GM12878 (cell line): Measurements from ENCODE around the gene XRCC4. TPM values are rescaled to one million over a fixed set of nuclear protein-coding genes. Genes with fewer than 3 reads are reported as not detected.

ENCODE experiments used
- ATAC-seq: fragments of 200-7000 bp; cut with Tn5 transposase; 3 replicates; pipeline ENCODE4 v1.9.1; 2020; ENCODE audit warnings: mild to moderate bottlenecking, moderate library complexity
- BruUV-seq: library from RNA; stranded (reverse); fragments of 400-500 nt; replicated peaks from 2 replicates; lab custom pipeline; 2021; lab: Mats Ljungman, UMichigan
- CTCF ChIA-PET: fragments of 300-600 bp; sonication (Branson Sonifier 250); formaldehyde crosslinking; extraction: SDS; loops from one replicate; lab custom pipeline; 2021; ENCODE audit warnings: inconsistent platforms; lab: Yijun Ruan, JAX
- POLR2A ChIA-PET: fragments of 350-600 bp; formaldehyde crosslinking; extraction: SDS; loops from one replicate; lab custom pipeline; 2021; ENCODE audit warnings: inconsistent platforms; lab: Charles Lee
- RAD21 ChIA-PET: fragments of 300-600 bp; sonication (Branson Sonifier 250); formaldehyde crosslinking; loops from one replicate; lab custom pipeline; 2023; ENCODE audit warnings: antibody characterized with exemption; ENCODE audit not compliant: unreplicated experiment; lab: Charles Lee
- SMC1A ChIA-PET: fragments of 300-600 bp; sonication (Branson Sonifier 250); formaldehyde crosslinking; loops from one replicate; lab custom pipeline; 2023; ENCODE audit not compliant: unreplicated experiment, uncharacterized antibody; lab: Charles Lee
- DNase-seq: peaks from one replicate; pipeline ENCODE4 v3.0.0-alpha.2; 2011; ENCODE audit warnings: low read depth, low spot score
- FAIRE-seq: peaks from 3 replicates; lab custom pipeline; 2011; peaks lifted over from hg19 to GRCh38; lab: Jason Lieb, UNC
- H2AFZ ChIP-seq: 2 replicates; pipeline ENCODE4 v1.6.0; 2011; ENCODE audit warnings: low read depth, low read length, control low read depth; ENCODE audit not compliant: control insufficient read depth
- H3K27ac ChIP-seq: 2 replicates; pipeline ENCODE4 v1.5.1; 2011; ENCODE audit warnings: control low read depth; ENCODE audit not compliant: control insufficient read depth, insufficient read depth
- H3K27me3 ChIP-seq, 2 experiments: replicated peaks in 1 of 2; 2 replicates each; pipeline versions ENCODE4 v1.6.0 to v1.6.1; 2011; ENCODE audit warnings: low read length in 1 of 2; ENCODE audit not compliant: control insufficient read depth in 2 of 2, insufficient read depth in 2 of 2
- H3K36me3 ChIP-seq, 2 experiments: 2 replicates each; pipeline ENCODE4 v1.5.1; 2011; ENCODE audit warnings: low read length in 1 of 2; ENCODE audit not compliant: control insufficient read depth in 2 of 2, insufficient read depth in 2 of 2
- H3K4me1 ChIP-seq: 2 replicates; pipeline ENCODE4 v1.6.1; 2011; ENCODE audit warnings: mild to moderate bottlenecking, low read length, moderate library complexity, mixed read lengths; ENCODE audit not compliant: control insufficient read depth, insufficient read depth
- H3K4me2 ChIP-seq: 2 replicates; pipeline ENCODE4 v1.6.0; 2011; ENCODE audit warnings: control low read depth; ENCODE audit not compliant: control insufficient read depth, insufficient read depth
- H3K4me3 ChIP-seq: fragments of 200-600 bp; sonication (generic); 2 replicates; pipeline ENCODE4 v1.5.1; 2016
- H3K79me2 ChIP-seq: 2 replicates; pipeline ENCODE4 v1.6.0; 2011; ENCODE audit warnings: low read length; ENCODE audit not compliant: control insufficient read depth, insufficient read depth
- H3K9ac ChIP-seq: 2 replicates; pipeline ENCODE4 v1.8.0; 2011; ENCODE audit warnings: low read length, control low read depth, mixed read lengths; ENCODE audit not compliant: control insufficient read depth, insufficient read depth
- H3K9me3 ChIP-seq: replicated peaks from 3 replicates; pipeline ENCODE4 v1.5.1; 2011; ENCODE audit warnings: mild to moderate bottlenecking, low read length; ENCODE audit not compliant: control insufficient read depth, insufficient read depth
- H4K20me1 ChIP-seq: 2 replicates; pipeline ENCODE4 v1.6.0; 2011; ENCODE audit not compliant: control insufficient read depth, insufficient read depth
- BRCA1 ChIP-seq: IDR thresholded peaks from 2 replicates; pipeline ENCODE4 v1.6.1; 2011; ENCODE audit warnings: low read depth, low read length, improper control_type of control experiment
- CBFB ChIP-seq: IDR thresholded peaks from 2 replicates; pipeline ENCODE4 v1.6.1; 2016; ENCODE audit warnings: antibody characterized with exemption, low read depth
- E2F8 ChIP-seq: fragments of 450-650 bp; IDR thresholded peaks from 2 replicates; pipeline ENCODE4 v1.6.1; 2018; ENCODE audit warnings: mild to moderate bottlenecking, low read depth, moderate library complexity; ENCODE audit not compliant: partially characterized antibody
- ETV6 ChIP-seq, 2 experiments: fragments of 450-650 bp in 1 of 2; IDR thresholded peaks in 1 of 2; conservative IDR thresholded peaks in 1 of 2; 2 replicates each; pipeline ENCODE4 v1.6.1; 2014; ENCODE audit warnings: antibody characterized with exemption in 1 of 2, borderline replicate concordance in 1 of 2, low read depth in 1 of 2, mild to moderate bottlenecking in 1 of 2, moderate library complexity in 1 of 2
- KDM1A ChIP-seq: fragments of 200-600 bp; sonication (generic); IDR thresholded peaks from 2 replicates; pipeline ENCODE4 v1.6.1; 2016; ENCODE audit warnings: borderline replicate concordance
- MYB ChIP-seq: fragments of 150-350 bp; IDR thresholded peaks from 2 replicates; pipeline ENCODE4 v1.6.1; 2014; ENCODE audit warnings: mild to moderate bottlenecking, low read depth, low read length, borderline replicate concordance
- NFIC ChIP-seq: IDR thresholded peaks from 2 replicates; pipeline ENCODE4 v1.6.1; 2012; ENCODE audit warnings: low read depth, mild to moderate bottlenecking, inconsistent platforms, low read length, moderate library complexity
- NR2C2 ChIP-seq: IDR thresholded peaks from 2 replicates; pipeline ENCODE4 v1.6.1; 2011; ENCODE audit warnings: borderline replicate concordance, low read depth; ENCODE audit not compliant: control insufficient read depth, insufficient read length
- NRF1 ChIP-seq: conservative IDR thresholded peaks from 2 replicates; pipeline ENCODE4 v1.6.1; 2011; ENCODE audit warnings: mild to moderate bottlenecking, low read depth, low read length, improper control_type of control experiment
- RUNX3 ChIP-seq: IDR thresholded peaks from 2 replicates; pipeline ENCODE4 v1.6.1; 2012; ENCODE audit warnings: low read length, inconsistent platforms
- SIN3A ChIP-seq: IDR thresholded peaks from 2 replicates; pipeline ENCODE4 v1.6.1; 2012; ENCODE audit warnings: low read depth, low read length, improper control_type of control experiment
- ZNF217 ChIP-seq: fragments of 450-650 bp; IDR thresholded peaks from 2 replicates; pipeline ENCODE4 v1.6.1; 2017; ENCODE audit warnings: antibody characterized with exemption, mild to moderate bottlenecking
- WGBS: methylation state at CpG from one replicate; pipeline ENCODE4 v1.1.6; 2016; ENCODE audit warnings: low lambda C conversion rate; ENCODE audit not compliant: insufficient replicate concordance, insufficient coverage; ENCODE audit errors: missing lambda C conversion rate; 5-methylcytosine and 5-hydroxymethylcytosine counted together
- in situ Hi-C: fragments of 300-500 bp; cut with MboI; formaldehyde crosslinking; loops from 9 replicates; pipeline ENCODE4 v1.14.3; 2018; ENCODE audit warnings: mixed read lengths
- intact Hi-C: fragments of 100-400 bp; cut with micrococcal nuclease; formaldehyde crosslinking; loops from one replicate; pipeline ENCODE4 v1.14.2; 2022; ENCODE audit not compliant: unreplicated experiment
- polyA plus RNA-seq, 11 experiments: library from polyadenylated mRNA; depleted of rRNA in 4 of 11; unstranded in 6 of 11; stranded (reverse) in 5 of 11; fragments of >200 nt; fragmentation: Nextera tagmentation in 4 of 11; fragmentation: Illumina TruSeq in 1 of 11; extraction: Ambion mirVana in 4 of 11; extraction: Trizol in 1 of 11; gene quantifications; 1 replicate in 1 of 11; 2 replicates in 10 of 11; pipeline versions ENCODE4 v1.2.1 to v1.2.3, GENCODE V29; 2011 to 2016; ENCODE audit warnings: inconsistent platforms in 2 of 11, missing spikeins in 2 of 11, low read depth in 1 of 11
- total RNA-seq, 4 experiments: library from RNA; depleted of rRNA in 3 of 4; stranded (reverse); fragments of >200 nt in 3 of 4; fragmentation: Illumina TruSeq in 1 of 4; extraction: Trizol in 1 of 4; gene quantifications; 2 replicates each; pipeline versions ENCODE4 v1.2.1 to v1.2.3, GENCODE V29; 2013 to 2021
- TF ChIP-seq, protein P1 (sequence below): IDR thresholded peaks from 2 replicates; pipeline ENCODE4 v1.6.1; 2011; ENCODE audit warnings: low read depth, mild to moderate bottlenecking, low read length, moderate library complexity, borderline replicate concordance; ENCODE audit errors: extremely low read depth
- TF ChIP-seq, protein P2 (sequence below): fragments of 450-650 bp; IDR thresholded peaks from 2 replicates; pipeline ENCODE4 v1.6.1; 2016; ENCODE audit warnings: mild to moderate bottlenecking

Gene XRCC4
- total and polyA plus RNA-seq, 10 of the 15 experiments (the other 5 are each of a cell fraction or from before 2014, with no cell fraction given) = 12.1 to 53.6 (median 25.8) TPM

DNA sequence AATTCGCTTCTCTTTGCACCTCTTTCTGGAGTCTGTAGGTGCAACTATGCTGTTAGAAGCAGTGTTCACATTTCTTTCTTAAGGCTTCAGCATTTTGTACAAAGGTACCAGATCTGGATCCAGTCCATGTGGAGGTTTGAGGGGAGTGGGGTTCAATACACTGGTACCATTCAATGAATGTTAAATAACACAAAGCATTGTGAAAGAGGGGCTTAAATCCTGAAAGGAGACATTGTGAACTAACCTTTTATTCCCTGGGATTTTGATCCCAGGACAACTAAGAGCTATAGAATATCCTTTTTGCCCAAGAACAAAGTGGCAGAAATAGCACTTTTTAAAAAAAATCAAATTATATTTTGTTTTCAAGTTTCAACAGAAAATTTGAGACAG, 286.5 kb downstream of the XRCC4 start:
- FAIRE-seq (no peak), DNase-seq (no peak), ATAC-seq (no peak)
- SMC1A ChIA-PET = no interaction called here
- H3K4me1 ChIP-seq = peaks cover 13% of the 10 kb centered on the region; the same call in 1 of the 2 replicates
- H3K36me3 ChIP-seq = no peaks in the 10 kb centered on the region
- BruUV-seq = no TSS peak
- in situ Hi-C loops (no loop called here), intact Hi-C loops (loop anchor here (10.0 kb wide), 1 partner anchor 289 kb away; the partner anchor contains the start of genes TMEM167A and XRCC4)
- no peaks in the 10 kb centered on the region; the same call in 2 of the 3 replicates for H3K9me3 ChIP-seq
- RAD21 ChIA-PET = no interaction called here
- H3K79me2 ChIP-seq = no peaks in the 10 kb centered on the region
- CTCF ChIA-PET = interaction anchor here (0.6 kb wide), 1 partner anchor 23 kb away, joined by 3 read pairs; no protein-coding TSS in a partner anchor
- H3K27ac ChIP-seq = no peak overlapping the region
- no peak overlapping the region for H3K4me3 ChIP-seq
- WGBS = 100% methylated on average over 1 of the region's 1 CpG
- POLR2A ChIA-PET = interaction anchor here (0.6 kb wide), 1 partner anchor 284 kb away, joined by 3 read pairs; no protein-coding TSS in a partner anchor
- no peaks in the 10 kb centered on the region for H3K27me3 ChIP-seq
- H4K20me1 ChIP-seq = no peaks in the 10 kb centered on the region
- no peak for TF ChIP-seq MYB
- TF ChIP-seq, protein P1, sequence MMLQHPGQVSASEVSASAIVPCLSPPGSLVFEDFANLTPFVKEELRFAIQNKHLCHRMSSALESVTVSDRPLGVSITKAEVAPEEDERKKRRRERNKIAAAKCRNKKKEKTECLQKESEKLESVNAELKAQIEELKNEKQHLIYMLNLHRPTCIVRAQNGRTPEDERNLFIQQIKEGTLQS = no peak
- TF ChIP-seq NRF1 = no peak
- no peak for TF ChIP-seq CBFB
- no peak for TF ChIP-seq E2F8
- TF ChIP-seq, protein P2, sequence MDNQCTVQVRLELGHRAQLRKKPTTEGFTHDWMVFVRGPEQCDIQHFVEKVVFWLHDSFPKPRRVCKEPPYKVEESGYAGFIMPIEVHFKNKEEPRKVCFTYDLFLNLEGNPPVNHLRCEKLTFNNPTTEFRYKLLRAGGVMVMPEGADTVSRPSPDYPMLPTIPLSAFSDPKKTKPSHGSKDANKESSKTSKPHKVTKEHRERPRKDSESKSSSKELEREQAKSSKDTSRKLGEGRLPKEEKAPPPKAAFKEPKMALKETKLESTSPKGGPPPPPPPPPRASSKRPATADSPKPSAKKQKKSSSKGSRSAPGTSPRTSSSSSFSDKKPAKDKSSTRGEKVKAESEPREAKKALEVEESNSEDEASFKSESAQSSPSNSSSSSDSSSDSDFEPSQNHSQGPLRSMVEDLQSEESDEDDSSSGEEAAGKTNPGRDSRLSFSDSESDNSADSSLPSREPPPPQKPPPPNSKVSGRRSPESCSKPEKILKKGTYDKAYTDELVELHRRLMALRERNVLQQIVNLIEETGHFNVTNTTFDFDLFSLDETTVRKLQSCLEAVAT = no peak
- no peak for TF ChIP-seq NR2C2
- TF ChIP-seq KDM1A = no peak
- TF ChIP-seq ZNF217 = no peak
- TF ChIP-seq RUNX3 = no peak
- TF ChIP-seq BRCA1 = no peak
- no peak for TF ChIP-seq ETV6 (conservative IDR thresholded peaks at IDR 0.05 in 1 of 2, IDR thresholded peaks at IDR 0.05 in 1 of 2; ENCODE audit: borderline replicate concordance in 1 of 2, low read depth in 1 of 2)
- no peak for TF ChIP-seq NFIC
- no peak for TF ChIP-seq SIN3A
- TF ChIP-seq, all 136 proteins: peak for 0
- Histone ChIP-seq H3K4me2 (no peak overlapping the region), H2AFZ (no peak overlapping the region), H3K9ac (no peak overlapping the region)
